Hepatic stellate cell (primary cell): ENCODE measurements around the gene DUOXA2.
A peak's percentile ranks its signal among the peaks of the same experiment; 100 is the strongest.
"Not testable (repeated sequence)": the region's sequence is repeated elsewhere in the genome, so short reads cannot be mapped to it uniquely, and the experiment has no call there.

Source experiments
- DNase-seq: peaks from one replicate; pipeline ENCODE4 v3.0.0; 2011; ENCODE audit warnings: low spot score

The DUOXA2 gene

DNA sequence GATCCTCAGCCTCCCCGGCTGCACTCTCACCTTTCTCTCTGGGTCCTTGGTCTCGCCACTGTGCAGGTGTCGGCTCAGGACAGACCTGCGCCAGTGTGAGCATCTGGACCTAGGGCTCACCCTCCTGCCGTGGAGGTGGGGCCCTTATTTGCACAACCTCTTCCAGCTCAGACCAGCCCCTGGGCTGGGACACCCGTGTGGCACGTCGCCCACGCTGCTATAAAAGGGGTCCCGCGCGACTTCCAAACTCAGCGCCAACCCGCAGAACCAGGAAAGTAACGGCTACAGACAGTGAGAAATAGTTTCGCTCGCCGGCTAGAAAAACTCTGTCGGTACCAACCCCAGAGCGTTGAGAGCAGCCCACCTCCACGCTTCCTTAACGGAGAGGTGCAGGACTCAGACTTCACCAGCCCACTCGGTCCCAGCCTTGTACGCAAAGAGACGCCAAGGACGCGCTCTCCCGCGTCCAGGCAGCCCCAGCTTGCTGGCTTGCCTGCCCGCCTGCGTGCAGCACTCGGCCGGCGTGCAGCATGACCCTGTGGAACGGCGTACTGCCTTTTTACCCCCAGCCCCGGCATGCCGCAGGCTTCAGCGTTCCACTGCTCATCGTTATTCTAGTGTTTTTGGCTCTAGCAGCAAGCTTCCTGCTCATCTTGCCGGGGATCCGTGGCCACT is at the start of gene DUOXA2, which contains the start of gene DUOX2:
TSS of gene DUOXA2 (plus strand) at position 251 of the 675 bp plus-strand sequence. CDS start at position 531, 280 bp downstream.
TSS of gene DUOX2 (minus strand) at position 97 of the 675 bp plus-strand sequence. CDS start 761 bp downstream, outside the sequence.
- DNase-seq: no peak

DNA sequence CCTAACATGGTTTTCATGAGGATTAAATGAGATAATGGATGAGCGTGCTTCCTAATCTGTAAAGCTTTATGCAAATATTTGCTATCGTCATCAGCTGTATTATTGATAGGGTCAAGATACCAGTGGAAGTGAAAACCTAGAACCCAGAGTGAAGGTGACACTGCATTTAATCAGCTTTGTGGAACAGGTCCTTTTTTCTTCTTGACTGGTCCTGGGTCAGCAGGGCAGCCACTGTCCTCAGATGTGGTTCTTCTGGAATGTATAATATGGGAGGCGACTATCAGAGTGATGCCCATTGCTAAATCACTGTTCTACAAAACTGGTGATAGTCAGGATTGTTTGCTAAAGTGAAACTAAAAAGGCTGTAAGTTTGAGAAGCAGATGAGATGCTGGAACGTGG is 49.7 kb upstream of the DUOXA2 start:
- peak; percentile 10 for DNase-seq

DNA sequence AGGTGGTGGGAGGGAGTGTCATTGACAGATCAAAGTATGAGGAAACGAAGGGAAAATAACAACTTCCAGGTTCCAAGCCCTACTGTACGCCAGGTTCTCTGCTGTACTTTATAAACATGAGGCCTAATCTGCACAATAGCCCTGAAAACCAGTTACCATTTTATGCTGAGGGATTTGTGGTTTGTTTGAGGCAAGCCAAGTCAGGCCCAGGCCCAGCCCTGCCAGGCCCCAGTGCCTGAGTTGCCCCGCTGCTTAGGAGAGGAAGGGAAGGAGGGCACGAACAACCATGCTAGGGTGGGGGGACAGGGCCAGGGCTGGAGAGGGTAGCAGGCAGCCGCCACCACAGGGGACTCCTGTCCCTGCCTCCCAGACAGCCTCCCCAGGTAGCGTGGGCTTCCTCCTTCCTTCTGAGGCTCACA is 44.2 kb upstream of the DUOXA2 start:
- not testable (repeated sequence) for DNase-seq

DNA sequence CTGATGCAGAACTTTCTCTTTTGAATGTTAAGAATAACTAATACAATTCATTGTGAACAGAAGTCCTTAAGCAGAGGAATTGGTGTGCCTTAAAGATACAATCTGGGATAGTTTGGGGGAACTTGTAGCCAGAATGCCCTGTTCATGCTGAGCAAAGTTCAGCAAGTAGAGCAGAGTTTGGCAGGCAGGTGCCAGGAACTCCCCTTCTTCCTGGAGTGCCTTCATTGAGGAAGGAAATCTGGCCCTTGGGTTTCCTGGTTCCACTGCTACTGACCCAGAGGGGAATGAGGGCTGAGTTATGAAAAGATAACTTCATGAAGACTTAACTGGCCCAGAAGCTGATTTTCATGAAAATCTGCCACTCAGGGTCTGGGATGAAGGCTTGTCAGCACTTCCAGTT is 40.5 kb upstream of the DUOXA2 start:
- DNase-seq: not testable (repeated sequence)

DNA sequence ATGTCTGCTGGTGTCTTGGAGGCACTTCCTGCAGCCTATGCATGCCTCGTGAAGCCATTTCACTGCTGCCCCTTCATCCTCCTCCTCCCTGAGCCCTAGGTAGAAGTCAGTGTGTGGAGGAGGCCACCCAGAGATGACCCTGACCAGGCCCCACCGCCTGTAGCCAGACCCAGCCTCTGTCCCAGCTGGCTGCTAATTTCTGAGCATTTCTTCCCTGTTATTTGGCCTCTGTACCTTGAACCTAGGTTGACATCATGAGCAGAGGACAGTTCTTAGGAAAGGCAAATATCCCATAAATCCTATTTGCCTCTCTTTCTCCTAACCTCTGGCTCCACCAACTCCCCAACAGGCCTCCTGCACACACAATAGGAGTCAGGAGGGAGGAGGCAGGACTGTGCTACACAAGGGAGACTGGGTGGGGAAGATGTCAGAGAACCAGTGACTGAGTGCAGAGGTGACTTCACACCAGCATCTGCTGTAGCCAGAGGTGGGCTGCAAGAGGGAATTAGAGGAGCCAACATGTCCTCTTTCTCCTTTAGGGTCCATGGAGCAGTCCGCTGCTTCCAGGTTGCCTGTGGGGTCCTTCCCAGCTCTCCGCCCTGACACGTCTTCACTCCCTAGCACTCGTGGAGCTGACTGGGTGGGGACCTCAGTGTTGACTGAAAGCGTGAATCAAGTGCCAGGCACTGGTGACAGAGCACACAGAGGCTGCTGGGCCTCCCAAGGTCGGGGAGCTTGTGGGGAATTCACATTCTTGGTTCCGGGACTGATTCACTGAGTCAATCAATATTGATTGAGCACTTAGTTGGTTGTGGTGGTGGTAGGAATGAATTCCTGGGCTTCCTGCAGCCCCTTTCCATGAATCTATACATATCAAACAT is 38.4 kb upstream of the DUOXA2 start:
- not testable (repeated sequence) for DNase-seq

DNA sequence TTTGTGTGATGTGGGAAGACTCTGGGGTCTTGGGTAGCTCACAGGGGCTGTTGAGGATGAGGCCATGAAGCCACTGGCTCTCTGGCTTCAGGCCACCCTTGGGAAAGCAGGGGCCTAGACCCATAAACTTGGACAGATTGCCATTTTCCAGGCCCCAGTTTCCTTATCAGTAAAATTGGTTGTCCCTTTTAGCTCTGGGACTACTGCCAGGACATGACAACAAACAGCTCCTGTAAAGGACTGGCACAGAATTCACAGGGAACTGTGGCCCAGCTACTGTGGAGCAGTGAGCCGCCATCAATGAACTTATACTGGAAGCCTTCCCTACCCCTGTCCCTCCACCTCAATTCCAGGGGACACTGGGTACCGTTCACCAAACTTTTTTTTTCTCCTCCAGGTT is 36.7 kb upstream of the DUOXA2 start:
- not testable (repeated sequence) for DNase-seq

DNA sequence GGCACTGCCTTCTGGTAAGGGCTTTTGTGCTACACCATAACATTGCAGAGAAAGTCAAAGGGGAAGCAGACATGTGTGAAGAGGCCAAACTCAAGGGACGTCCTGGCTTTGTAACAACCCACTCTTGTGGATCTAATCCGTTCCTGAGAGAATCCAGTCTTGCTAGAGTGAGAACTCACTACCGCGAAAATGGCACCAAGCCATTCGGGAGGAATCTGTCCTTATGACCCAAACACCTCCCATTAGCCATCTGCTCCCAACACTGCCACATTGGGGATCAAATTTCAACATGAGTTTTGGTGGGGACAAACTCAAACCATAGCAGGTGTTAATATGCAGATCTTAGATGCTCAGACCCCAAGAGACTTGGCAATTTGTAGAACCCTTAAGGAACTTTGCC is 34.9 kb upstream of the DUOXA2 start:
- DNase-seq: not testable (repeated sequence)

DNA sequence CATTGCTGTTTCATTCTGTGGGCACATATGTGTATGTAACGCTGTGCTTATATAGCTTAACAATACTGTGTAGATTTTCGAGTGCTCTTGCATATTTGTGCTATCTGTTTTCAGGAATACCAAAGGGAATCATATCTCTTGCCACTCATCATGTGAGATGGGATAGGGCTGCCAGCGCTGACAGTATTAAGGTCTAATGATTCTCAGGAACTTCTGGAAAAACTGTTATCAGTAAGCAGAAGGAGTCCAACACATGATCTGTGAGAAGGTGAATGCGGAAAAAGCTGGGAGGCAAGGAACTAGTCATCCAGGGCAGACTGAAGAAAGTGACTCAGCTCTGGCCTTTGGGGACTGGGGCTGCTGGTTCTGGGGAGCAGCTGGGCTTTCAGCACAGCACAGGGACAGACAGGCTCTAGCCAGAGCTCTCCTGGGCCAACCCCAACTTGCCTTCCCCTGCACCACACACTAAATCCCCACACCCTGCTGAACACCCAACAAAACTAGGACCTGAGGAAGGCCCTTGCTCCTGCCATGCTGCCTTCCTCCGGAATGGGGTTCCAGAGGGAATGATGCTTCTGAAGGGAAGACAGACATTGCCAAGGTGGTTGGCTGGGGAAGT is 34.4 kb upstream of the DUOXA2 start:
- not testable (repeated sequence) for DNase-seq

DNA sequence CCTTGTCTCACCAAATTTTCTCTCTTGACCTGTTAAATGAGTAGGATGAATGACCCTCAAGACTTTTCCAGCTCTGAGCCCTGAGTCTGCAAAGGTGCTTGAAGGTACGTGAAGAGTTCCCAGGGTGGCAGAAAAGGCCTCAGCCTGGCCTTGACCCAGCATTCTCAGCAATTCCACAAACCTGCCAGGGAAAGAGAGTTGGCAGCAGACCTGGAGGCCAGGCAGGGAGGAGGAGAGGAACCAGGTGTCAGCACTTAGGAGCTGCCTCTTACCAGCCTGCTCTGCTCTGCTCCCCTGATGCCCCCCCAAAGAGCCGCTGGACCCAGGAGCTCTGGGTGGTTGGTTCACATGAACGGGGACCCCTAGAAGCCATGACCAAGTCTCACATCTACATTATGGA is 33.5 kb upstream of the DUOXA2 start:
- DNase-seq: not testable (repeated sequence)

DNA sequence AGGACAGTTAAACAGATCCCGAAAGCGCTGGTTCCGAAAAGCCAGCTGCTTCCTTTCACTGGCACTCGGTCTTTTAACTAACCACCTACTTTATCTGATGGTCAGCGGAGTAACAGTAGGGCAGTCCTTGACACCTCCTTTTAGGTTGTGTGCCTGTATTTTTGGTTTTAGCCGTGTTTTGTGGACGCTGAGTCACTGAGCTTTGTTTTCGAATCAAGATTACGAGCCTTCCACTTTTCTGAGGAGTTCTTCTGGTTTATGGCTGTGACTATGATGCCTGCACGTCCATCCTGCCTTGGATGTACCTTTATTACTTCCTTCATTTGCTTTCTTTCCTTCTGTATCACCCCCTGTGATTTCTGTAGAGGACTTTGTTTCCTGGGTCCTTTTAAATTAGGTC is 31.7 kb upstream of the DUOXA2 start:
- DNase-seq: not testable (repeated sequence)

DNA sequence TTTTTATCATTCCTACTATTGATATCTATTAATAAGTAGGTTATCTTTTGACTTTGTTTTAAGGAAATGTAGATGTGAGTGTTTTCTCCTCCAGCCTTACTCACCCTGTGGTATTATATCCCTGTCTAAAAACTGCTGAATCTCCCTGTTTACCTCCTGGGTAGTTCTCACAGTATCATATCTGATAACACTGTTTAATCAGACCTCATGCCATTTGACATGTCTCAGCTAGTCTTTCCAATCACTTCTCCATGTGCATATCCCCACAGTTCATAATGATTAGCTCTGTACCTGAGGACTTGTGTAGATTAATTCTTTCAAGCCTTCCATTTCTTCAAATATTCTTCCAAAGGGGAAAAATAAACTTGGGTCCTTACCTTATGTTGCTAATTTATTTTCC is 30.9 kb upstream of the DUOXA2 start:
- DNase-seq: no peak

DNA sequence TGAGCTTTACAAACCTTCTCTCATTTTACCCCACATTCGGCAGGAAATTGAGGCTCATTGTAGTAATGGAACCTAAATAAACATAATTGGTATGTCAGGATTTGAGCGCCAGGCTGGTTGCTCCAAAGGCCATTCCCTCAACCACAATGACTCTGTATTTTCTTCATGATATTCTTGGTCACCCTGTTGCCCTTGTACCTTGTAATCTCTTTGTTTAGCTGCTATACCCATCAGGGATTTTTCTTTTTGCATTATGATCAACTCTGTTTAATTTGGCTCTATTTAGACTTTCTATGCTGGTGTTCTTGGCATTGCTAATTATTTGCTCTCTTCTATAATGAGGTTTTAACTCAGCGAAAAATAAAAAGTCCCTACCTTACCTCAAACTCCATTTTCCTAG is 30.0 kb upstream of the DUOXA2 start:
- DNase-seq: no peak

DNA sequence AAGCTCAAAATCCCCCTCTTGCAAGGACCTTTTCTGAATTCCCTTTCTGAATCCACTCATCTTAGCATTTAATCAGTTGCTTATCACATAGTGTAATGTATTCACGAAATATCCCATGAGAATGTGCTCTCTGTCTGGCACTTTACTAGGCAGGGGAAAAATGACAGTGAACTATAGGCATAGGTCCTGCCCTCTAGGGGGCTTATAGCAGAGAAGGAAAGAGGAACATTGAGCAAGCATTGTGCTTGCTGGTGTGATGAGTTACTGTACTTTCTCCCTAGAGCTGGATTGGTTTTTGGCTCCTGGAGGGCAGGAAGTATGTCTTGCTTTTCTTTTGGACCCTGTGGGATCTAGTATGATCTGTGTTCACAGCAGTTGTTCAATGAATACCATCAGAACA is 26.6 kb upstream of the DUOXA2 start:
- DNase-seq: no peak

DNA sequence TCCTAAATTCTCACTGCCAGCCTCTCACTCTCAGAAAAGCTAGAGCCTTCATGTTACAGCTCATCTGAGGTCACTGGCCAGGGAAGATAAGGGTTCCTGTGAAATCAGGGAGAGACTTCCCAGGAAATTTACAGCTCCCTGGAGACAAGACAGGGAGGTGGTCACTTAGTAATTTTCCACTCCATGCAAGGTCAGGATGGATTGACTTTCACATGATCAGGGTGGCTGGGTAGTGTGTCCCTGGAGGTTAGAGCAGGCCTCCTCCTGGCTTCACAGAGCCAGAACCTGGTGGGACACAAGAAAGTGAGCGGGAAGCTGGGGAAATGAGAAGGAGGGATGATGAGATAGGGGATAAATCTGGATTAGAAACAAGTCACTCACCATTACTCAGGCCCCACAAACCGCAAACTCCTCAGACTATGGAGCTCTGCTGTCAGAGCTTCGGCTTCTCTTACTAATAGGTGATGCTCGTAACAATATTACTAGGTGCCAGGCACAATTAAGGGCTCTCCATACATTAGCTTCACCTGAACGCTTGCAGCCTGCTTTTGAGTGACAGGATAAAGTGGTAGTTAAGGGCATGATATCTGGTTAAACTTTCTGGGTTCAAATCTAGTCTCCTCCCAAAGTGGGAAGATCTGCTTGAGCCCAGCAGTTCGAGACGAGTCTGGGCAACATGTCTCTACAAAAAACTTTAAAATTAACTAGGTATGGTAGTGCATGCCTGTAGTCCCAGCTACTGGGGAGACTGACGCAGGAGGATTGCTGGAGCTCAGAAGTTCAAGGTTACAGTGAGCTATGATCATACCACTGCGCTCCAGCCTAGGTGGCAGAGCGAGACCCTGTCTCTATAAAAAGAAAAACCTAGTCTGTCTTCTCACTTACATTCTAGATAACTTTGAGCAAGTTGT is 25.1 kb upstream of the DUOXA2 start:
- DNase-seq: no peak

DNA sequence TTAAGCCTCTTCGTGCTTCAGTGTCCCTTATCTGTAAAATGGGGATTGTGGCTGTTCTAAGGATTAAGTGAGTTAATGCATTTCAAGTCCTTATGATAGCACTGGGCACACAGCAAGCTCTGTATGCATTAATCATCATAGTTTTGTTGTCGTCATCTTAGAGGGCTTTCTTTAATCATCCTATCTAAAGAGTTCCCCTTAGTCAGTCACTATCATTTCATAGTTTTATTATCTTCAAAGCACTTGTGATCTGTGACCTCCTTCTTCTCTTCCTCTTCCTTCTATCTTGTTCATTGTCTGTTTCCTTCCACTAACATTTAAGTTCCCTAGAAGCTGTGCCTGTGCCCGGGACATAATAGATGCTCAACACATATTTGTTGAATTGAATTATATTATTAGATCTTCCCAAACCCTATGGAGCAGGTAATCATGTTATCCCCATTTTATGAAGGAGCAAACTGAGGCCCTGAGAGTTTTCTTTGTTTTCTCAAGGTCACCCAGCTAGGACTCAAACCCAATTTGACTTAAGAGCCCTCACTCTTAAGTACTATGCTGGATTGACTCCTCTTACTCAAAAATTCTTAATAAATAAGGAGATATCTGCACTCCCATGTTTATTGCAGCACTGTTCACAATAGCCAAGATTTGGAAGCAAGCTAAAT is 24.3 kb upstream of the DUOXA2 start:
- no peak for DNase-seq

DNA sequence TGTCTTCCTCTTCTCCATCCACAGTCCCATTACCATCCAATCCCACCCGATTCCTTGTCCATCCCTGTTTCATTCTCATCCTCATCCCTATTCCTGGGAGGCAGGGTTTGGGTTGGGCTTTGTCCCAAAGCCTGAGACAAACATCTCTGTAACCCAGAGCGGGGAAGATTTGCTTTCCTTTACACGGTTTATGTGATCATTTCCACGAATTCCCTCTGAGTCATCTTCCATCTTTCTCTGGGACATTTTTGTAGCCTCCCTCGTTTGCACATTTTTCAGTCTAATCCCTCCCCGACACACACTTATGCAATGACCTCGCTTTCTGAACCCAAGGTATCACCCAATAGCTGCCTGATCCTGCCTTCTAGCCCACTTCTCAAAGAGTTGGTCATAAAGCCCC is 23.0 kb upstream of the DUOXA2 start:
- DNase-seq: no peak

DNA sequence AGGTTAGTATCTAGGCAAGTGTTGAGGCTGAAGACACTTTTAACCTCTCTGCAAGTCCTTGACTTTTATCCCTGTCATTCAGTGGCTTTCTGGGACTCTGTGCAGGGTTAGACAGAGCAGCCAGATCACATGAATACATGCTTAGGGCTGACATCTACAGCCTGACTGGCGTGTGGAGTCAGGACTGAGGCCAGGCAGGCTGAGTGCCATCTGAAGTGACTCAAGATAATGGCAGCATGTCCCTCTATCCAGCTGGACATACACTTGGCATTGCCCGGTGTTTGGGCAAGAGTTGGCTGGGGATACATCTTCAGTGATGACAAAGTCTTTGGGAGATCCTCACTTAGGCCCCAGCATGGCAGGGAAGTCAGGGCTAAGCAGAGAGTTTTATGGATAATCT is 22.6 kb upstream of the DUOXA2 start:
- DNase-seq: no peak

DNA sequence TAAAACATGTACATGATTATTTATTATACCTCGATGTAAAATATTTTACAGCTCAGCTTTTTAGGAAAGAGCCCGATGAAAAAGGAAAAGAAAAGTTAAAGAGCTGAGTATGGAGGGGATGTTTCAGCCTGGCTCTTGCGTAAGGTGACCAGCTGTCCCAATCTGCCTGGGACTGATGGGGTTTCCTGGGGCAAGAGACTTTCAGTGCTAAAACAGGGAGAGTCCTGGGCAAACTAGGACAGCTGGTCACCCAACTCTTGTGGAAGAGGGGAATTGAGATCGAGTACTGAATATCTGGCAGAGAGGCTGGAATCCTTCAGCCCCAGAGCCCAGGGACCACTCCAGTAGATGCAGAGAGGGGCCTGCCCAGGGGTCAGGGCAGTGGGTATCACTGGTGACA is 21.1 kb upstream of the DUOXA2 start:
- DNase-seq: no peak

DNA sequence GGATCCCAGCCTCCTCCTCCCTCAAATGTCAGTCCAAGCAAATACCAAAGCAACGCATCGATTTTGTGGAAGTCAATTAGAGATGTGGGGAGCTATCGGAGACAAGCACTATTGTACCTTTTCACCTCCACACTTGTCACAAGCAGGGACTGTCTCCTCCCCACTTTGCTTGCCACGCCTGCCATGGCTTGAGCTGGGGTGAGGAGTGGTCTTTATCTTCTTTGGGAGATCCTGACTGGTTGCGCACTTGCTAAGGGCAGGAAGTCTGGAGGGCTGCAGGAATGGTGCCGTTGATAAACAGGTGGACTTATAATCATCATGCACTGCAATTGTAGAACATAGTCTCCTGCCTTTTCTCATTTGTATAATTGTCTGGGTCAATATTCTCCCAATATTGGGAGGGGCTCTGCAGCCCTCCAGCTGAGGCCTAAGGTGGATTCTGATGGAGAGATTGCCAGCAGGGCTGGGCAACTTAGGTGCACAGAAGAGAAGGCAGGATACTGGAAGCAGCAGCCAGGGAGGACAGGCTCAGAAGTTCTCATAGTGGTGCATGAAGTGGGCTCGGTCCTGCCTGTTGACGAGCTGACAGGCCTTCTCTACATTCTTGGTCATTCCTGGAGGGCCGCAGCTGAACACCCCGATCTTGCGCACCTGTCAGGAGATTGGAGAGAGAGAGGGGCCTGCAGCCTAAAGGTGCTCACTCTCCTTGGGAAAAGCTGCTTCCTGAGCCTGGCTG is 20.3 kb upstream of the DUOXA2 start:
- no peak for DNase-seq

DNA sequence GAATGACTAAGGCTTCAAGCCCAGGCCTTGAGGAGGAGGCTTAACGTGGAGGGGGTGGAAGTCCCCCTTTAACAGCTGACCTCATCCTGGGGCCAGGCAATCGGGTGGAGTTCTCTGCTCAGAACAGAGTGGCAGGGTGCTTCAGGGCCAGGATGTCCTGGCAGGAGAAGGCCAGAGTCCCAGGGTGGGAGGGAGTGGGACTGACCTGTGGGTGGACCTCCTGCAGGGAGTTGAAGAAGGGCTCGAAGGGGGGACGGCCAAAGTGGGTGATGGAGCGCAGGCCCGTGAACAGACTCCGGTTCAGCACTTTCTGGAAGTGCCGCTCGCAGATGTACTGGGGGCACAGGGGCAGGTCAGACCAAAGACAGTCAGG is 19.8 kb upstream of the DUOXA2 start:
- DNase-seq: no peak

DNA sequence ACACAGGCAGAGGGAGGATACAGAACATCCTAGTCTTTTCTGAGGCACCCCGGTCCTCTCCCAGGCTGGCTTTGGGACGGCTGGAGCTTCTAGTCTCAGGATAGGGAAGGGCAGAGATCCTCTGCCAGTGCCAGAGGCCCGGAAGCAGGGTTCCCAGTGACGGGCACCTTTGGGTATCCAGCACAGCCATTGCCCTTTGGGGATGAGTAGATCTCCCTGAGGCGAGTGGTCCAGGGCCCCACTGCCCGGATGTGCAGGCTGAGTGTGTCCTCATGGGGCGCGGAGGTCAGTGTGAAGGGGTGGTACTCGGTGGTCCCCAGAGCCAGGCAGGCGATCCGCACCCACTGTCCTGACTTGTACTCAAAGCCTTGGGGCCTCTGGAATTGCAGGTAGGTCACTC is 18.5 kb upstream of the DUOXA2 start:
- no peak for DNase-seq
